ENCODE measurements around the gene S100A6. TPM values are rescaled to one million over a fixed set of nuclear protein-coding genes. Genes with fewer than 3 reads are reported as not detected.

The S100A6 gene
- total RNA-seq, 1 donor = 1,303 TPM

DNA sequence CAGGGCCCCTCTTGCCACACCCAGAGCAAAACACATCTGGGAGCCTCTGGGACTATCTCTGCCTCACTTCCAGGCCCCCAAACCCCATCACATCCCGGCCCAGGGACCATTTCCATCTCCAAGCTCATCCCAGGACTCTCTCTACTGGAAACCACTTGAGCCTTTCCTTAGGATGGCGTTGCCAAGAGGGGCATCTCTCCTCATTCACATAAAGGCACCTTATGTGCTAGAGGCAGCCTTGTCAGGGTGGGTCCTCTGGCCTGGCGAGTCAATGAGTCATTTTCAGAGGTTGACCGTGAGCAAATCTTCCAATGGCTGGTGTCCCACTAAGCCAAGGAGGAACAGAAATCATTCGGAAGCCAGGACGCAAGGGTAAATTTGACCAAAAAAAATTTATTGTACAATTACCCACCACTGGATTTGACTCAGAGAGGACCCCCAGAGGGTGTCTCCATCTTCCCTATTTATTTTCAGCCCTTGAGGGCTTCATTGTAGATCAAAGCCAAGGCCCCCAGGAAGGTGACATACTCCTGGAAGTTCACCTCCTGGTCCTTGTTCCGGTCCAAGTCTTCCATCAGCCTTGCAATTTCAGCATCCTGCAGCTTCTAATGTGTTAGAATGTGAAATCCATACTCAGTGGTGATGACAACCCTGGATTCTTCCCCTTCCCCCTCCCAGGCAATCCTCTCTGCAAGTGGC is 1.4 kb downstream of the S100A6 start:
- TF ChIP-seq, protein P1, sequence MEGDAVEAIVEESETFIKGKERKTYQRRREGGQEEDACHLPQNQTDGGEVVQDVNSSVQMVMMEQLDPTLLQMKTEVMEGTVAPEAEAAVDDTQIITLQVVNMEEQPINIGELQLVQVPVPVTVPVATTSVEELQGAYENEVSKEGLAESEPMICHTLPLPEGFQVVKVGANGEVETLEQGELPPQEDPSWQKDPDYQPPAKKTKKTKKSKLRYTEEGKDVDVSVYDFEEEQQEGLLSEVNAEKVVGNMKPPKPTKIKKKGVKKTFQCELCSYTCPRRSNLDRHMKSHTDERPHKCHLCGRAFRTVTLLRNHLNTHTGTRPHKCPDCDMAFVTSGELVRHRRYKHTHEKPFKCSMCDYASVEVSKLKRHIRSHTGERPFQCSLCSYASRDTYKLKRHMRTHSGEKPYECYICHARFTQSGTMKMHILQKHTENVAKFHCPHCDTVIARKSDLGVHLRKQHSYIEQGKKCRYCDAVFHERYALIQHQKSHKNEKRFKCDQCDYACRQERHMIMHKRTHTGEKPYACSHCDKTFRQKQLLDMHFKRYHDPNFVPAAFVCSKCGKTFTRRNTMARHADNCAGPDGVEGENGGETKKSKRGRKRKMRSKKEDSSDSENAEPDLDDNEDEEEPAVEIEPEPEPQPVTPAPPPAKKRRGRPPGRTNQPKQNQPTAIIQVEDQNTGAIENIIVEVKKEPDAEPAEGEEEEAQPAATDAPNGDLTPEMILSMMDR (IDR thresholded peaks at IDR 0.05; ENCODE audit: insufficient read depth, low read length) = no peak
- peak overlapping the region; percentile 100 for H3K4me3 ChIP-seq (ENCODE audit: low read depth, low read length)
- peak; percentile 58 for DNase-seq (ENCODE audit: low read depth)

DNA sequence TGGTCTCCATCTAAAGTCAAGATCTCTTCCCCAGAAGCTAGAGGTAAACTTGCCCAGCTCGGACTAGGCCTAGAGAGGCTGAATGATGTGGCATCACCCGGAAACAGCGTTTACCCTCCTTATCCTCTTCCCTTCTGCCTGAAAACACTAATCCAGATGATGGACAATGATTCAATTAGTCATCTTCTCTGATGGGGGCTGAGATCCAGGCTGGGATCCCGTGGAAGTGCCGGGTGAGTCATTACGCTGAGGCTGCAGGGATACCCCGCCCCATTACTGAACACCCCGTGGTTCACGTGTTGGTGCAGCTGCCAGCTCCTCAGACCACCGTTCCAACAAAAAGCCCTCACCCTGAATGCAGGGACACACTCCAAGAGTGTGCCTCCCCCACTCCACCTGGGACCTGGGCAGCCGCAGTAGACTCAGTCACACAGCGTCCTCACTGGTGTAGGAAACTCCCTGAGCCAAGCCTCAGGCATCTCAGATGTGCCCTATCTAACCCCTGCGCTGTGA is 2.0 kb downstream of the S100A6 start:
- peak; percentile 87 for DNase-seq (ENCODE audit: low read depth)
- TF ChIP-seq, protein P1 (IDR thresholded peaks at IDR 0.05; ENCODE audit: insufficient read depth, low read length) = no peak
- peak overlapping the region; percentile 100 for H3K4me3 ChIP-seq (ENCODE audit: low read depth, low read length)

DNA sequence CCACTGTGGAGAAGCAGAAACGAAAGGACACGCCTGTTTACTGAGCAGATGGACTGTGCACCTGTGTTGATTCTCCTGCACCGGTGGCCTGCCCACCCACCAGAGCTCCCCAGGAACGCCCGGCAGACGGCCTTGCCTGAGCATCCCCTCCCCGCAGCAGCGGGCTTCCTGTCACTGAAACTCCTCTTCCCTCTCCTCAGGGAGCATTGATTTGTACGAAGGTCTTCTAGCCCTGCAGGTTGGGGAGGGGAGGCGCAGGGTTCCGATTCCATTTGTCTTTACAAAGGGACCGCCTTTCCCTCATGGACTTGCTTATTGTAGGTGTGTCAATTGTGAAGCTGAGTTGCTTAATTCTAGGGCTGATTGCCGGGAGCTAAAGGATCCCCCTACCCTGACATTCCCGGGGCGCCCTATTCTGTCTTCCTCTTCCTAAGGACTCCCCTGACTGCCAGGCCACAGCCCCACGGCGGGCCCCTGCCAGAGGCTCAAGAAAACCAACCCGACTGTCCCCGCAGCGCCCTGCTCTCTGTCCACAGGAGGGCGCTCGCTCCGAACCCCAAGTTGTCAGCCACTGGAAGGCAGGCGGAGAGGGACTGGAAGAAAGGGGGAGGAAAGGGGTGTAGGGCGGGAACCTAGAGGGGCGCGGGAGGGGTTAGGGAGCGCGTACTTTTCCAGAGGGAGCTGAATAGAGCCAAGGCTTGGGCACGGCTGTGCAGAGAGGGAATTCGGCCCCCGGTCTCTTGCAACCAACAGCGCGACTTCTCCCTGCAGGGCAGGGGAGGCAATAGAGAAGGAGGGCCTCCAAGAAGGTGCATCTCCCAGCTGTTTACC is 2.8 kb downstream of the S100A6 start:
- DNase-seq (ENCODE audit: low read depth) = peak; percentile 88
- peak overlapping the region; percentile 100 for H3K4me3 ChIP-seq (ENCODE audit: low read depth, low read length)
- TF ChIP-seq, protein P1 (IDR thresholded peaks at IDR 0.05; ENCODE audit: insufficient read depth, low read length) = peak; percentile 93

DNA sequence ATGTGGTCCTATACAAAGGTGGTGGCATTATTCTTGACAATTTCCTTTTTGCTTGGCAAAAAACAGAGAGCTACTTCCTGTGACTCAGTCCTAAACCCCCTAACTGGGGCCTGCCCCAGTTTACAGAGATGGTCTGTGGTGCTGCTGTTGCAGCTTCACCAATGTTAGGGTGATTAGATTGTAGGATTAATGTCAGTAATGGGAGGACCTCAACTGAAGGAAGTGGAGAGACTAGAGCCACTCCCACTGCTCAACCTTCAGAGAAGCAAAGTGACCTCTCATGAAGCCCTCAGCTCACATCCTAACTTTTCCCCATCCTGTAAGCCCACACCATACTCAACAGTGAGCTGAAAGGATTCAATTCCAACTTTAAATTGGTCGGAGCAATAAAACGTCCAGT is 3.6 kb downstream of the S100A6 start:
- DNase-seq (ENCODE audit: low read depth) = no peak
- TF ChIP-seq, protein P1 (IDR thresholded peaks at IDR 0.05; ENCODE audit: insufficient read depth, low read length) = no peak
- H3K4me3 ChIP-seq (ENCODE audit: low read depth, low read length) = no peak overlapping the region

DNA sequence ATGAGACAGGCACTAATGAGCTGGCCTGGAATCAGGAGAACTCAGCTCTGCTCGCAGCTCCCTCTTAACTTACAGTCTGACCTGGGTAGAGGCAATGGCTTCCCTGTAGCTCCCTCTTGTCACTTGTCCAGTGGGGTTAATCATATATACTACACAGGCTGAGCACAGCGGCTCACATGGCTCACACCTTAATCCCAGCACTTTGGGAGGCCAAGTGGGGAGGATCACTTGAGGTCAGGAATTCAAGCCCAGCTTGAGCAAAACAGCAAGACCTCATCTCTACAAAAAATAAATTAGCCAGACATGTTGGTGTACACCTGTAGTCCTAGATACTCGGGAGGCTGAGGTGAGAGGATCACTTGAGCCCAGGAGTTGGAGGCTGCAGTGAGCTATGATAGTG is 4.2 kb downstream of the S100A6 start:
- no peak overlapping the region for H3K4me3 ChIP-seq (ENCODE audit: low read depth, low read length)
- TF ChIP-seq, protein P1 (IDR thresholded peaks at IDR 0.05; ENCODE audit: insufficient read depth, low read length) = no peak
- no peak for DNase-seq (ENCODE audit: low read depth)

DNA sequence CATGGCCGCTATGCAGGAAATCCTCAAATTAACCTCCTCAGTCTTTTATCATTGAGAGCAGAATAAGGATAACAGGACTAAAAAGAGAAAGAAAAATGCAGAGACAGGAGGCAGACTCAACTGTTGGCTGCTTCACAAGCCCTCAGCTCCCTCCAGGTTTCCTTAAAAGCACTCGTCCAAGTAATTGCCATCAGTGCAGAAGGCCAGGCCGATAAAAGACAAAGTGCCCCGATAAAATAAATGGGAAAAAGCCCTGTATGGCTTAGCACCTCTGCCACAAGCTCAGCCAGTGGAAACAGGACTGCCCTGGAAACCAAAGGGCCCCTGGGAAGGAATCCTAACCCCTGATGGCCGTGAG is 8.1 kb downstream of the S100A6 start:
- TF ChIP-seq, protein P1 (IDR thresholded peaks at IDR 0.05; ENCODE audit: insufficient read depth, low read length) = no peak
- DNase-seq (ENCODE audit: low read depth) = no peak
- H3K4me3 ChIP-seq (ENCODE audit: low read depth, low read length) = no peak overlapping the region
